IMR-90 (cell line): ENCODE measurements around the gene TSC2. TPM values are rescaled to one million over a fixed set of nuclear protein-coding genes. Genes with fewer than 3 reads are reported as not detected.
"Not testable (repeated sequence)": the region's sequence is repeated elsewhere in the genome, so short reads cannot be mapped to it uniquely, and the experiment has no call there.

Source experiments
- ATAC-seq: fragments of 200-7000 bp; cut with Tn5 transposase; 2 replicates; pipeline ENCODE4 v1.9.1; 2020; ENCODE audit warnings: low read depth, mild to moderate bottlenecking, moderate library complexity
- BruUV-seq: library from RNA; stranded (reverse); fragments of 400-500 nt; replicated peaks from 2 replicates; lab custom pipeline; 2021; lab: Mats Ljungman, UMichigan
- CTCF ChIA-PET: fragments of 300-600 bp; formaldehyde crosslinking; extraction: SDS; loops from one replicate; lab custom pipeline; 2021; ENCODE audit warnings: antibody characterized with exemption; lab: Yijun Ruan, JAX
- POLR2A ChIA-PET: fragments of 300-600 bp; sonication (Branson Sonifier 250); formaldehyde crosslinking; loops from one replicate; lab custom pipeline; 2022; ENCODE audit warnings: antibody characterized with exemption; ENCODE audit not compliant: unreplicated experiment; lab: Charles Lee
- DNase-seq: peaks from one replicate; pipeline ENCODE4 v3.0.0; 2013
- H2AFZ ChIP-seq: replicated peaks from 2 replicates; pipeline ENCODE3; 2013; ENCODE audit warnings: low read length, mild to moderate bottlenecking; ENCODE audit not compliant: poor library complexity
- H2AK5ac ChIP-seq: 2 replicates; pipeline ENCODE4 v1.6.1; 2013; ENCODE audit warnings: low read depth, low read length, inconsistent platforms
- H2AK9ac ChIP-seq: replicated peaks from 2 replicates; pipeline ENCODE3; 2013; ENCODE audit warnings: mild to moderate bottlenecking, low read depth, low read length, moderate library complexity; ENCODE audit not compliant: poor library complexity
- H2BK120ac ChIP-seq: 2 replicates; pipeline ENCODE4 v1.6.1; 2013; ENCODE audit warnings: low read depth, low read length, inconsistent platforms
- H2BK15ac ChIP-seq: 3 replicates; pipeline ENCODE4 v1.6.1; 2013; ENCODE audit warnings: low read depth, low read length, inconsistent platforms
- H2BK20ac ChIP-seq: 2 replicates; pipeline ENCODE4 v1.6.1; 2013; ENCODE audit warnings: low read depth, mild to moderate bottlenecking, inconsistent platforms, low read length, moderate library complexity
- H2BK5ac ChIP-seq: 2 replicates; pipeline ENCODE4 v1.6.1; 2013; ENCODE audit warnings: mild to moderate bottlenecking, low read depth, low read length, inconsistent platforms; ENCODE audit not compliant: poor library complexity, severe bottlenecking
- H3K14ac ChIP-seq: replicated peaks from 2 replicates; pipeline ENCODE4 v1.6.1; 2013; ENCODE audit warnings: low read depth, low read length, inconsistent platforms
- H3K18ac ChIP-seq: 2 replicates; pipeline ENCODE4 v1.6.1; 2013; ENCODE audit warnings: low read depth, low read length, control low read depth
- H3K23ac ChIP-seq: 2 replicates; pipeline ENCODE4 v1.6.1; 2013; ENCODE audit warnings: low read depth, low read length, inconsistent platforms
- H3K27ac ChIP-seq: 2 replicates; pipeline ENCODE4 v1.5.1; 2013; ENCODE audit warnings: mild to moderate bottlenecking, control low read depth, low read length; ENCODE audit not compliant: insufficient read depth
- H3K27me3 ChIP-seq: 2 replicates; pipeline ENCODE4 v1.6.1; 2013; ENCODE audit warnings: low read length; ENCODE audit not compliant: control insufficient read depth, insufficient read depth
- H3K36me3 ChIP-seq: 2 replicates; pipeline ENCODE4 v1.6.1; 2013; ENCODE audit warnings: low read length, mixed read lengths; ENCODE audit not compliant: control insufficient read depth, insufficient read depth
- H3K4ac ChIP-seq: 2 replicates; pipeline ENCODE4 v1.6.1; 2013; ENCODE audit warnings: low read depth, low read length, inconsistent platforms
- H3K4me1 ChIP-seq: 2 replicates; pipeline ENCODE4 v1.6.1; 2013; ENCODE audit warnings: low read length, mixed read lengths; ENCODE audit not compliant: control insufficient read depth, insufficient read depth
- H3K4me2 ChIP-seq: 2 replicates; pipeline ENCODE4 v1.6.1; 2013; ENCODE audit warnings: low read depth, mild to moderate bottlenecking, control low read depth, low read length, moderate library complexity
- H3K4me3 ChIP-seq: 2 replicates; pipeline ENCODE4 v1.5.1; 2013; ENCODE audit warnings: low read depth, mild to moderate bottlenecking, control low read depth, low read length, moderate library complexity; ENCODE audit not compliant: insufficient read depth
- H3K56ac ChIP-seq: 2 replicates; pipeline ENCODE4 v1.6.1; 2013; ENCODE audit warnings: low read length, inconsistent platforms; ENCODE audit not compliant: insufficient read depth; ENCODE audit errors: extremely low read depth
- H3K79me1 ChIP-seq, 2 experiments: 2 replicates each; pipeline ENCODE4 v1.6.1; 2013; ENCODE audit warnings: low read length in 2 of 2, inconsistent platforms in 1 of 2, low read depth in 1 of 2
- H3K9ac ChIP-seq: 2 replicates; pipeline ENCODE4 v1.6.1; 2013; ENCODE audit warnings: low read depth, low read length, control low read depth
- H3K9me1 ChIP-seq: 2 replicates; pipeline ENCODE4 v1.6.1; 2013; ENCODE audit warnings: low read length, inconsistent platforms; ENCODE audit not compliant: insufficient read depth
- H3K9me3 ChIP-seq: 2 replicates; pipeline ENCODE4 v1.6.1; 2013; ENCODE audit warnings: low read length; ENCODE audit not compliant: control insufficient read depth, insufficient read depth
- H4K20me1 ChIP-seq: 2 replicates; pipeline ENCODE4 v1.6.1; 2013; ENCODE audit warnings: low read length, inconsistent platforms; ENCODE audit not compliant: insufficient read depth
- H4K5ac ChIP-seq: 2 replicates; pipeline ENCODE4 v1.6.1; 2013; ENCODE audit warnings: mild to moderate bottlenecking, low read depth, low read length, control low read depth
- H4K8ac ChIP-seq, 2 experiments: 2 replicates each; pipeline ENCODE4 v1.6.1; 2013; ENCODE audit warnings: low read depth in 2 of 2, low read length in 2 of 2, control low read depth in 1 of 2, inconsistent platforms in 1 of 2
- H4K91ac ChIP-seq: 2 replicates; pipeline ENCODE4 v1.6.1; 2013; ENCODE audit warnings: low read depth, low read length, inconsistent platforms; ENCODE audit not compliant: insufficient read depth
- WGBS, 2 experiments: methylation state at CpG; one replicate each; pipeline versions ENCODE4 v1.1.5 to v1.1.7; 2013; ENCODE audit warnings: missing lambda C conversion rate in 2 of 2; ENCODE audit not compliant: insufficient read length in 1 of 2; ENCODE audit errors: extremely low coverage in 2 of 2; 5-methylcytosine and 5-hydroxymethylcytosine counted together
- dilution Hi-C: fragments of 300-500 bp; cut with HindIII; formaldehyde crosslinking; loops from one replicate; pipeline ENCODE4 v1.14.3; 2018; ENCODE audit warnings: low sequenced_read_pairs; ENCODE audit not compliant: unreplicated experiment
- in situ Hi-C: fragments of 300-500 bp; cut with MboI; formaldehyde crosslinking; loops from 3 replicates; pipeline ENCODE4 v1.14.3; 2019; ENCODE audit warnings: low sequenced_read_pairs, inconsistent platforms, mixed read lengths
- intact Hi-C: fragments of 100-400 bp; cut with micrococcal nuclease; formaldehyde crosslinking; loops from 2 replicates; pipeline ENCODE4 v1.10.0; 2022
- polyA plus RNA-seq, 3 experiments: library from polyadenylated mRNA; depleted of rRNA; stranded (reverse); fragments of >200 nt; gene quantifications; 2 replicates each; pipeline ENCODE4 v1.2.3, GENCODE V29; 2012; ENCODE audit warnings: low replicate concordance in 1 of 3
- total RNA-seq: library from RNA; depleted of rRNA; stranded (reverse); fragments of >200 nt; gene quantifications from 2 replicates; pipeline ENCODE4 v1.2.3, GENCODE V29; 2012

TSC2 gene
- total and polyA plus RNA-seq, 2 of the 4 experiments (the other 2 are of a cell fraction): 31.4 to 88.6 TPM

- H2AK5ac ChIP-seq, H3K18ac ChIP-seq, H3K14ac ChIP-seq, dilution Hi-C loops, H3K9me1 ChIP-seq, H2AK9ac ChIP-seq, H2AFZ ChIP-seq, CTCF ChIA-PET, H3K9me3 ChIP-seq, H2BK5ac ChIP-seq, H2BK15ac ChIP-seq, ATAC-seq, DNase-seq, H3K27ac ChIP-seq, H3K4me1 ChIP-seq, H3K23ac ChIP-seq, H3K79me1 ChIP-seq, H2BK120ac ChIP-seq, H3K27me3 ChIP-seq, H3K4me3 ChIP-seq, in situ Hi-C loops, H3K56ac ChIP-seq, H3K4me2 ChIP-seq, intact Hi-C loops, H4K91ac ChIP-seq, H4K5ac ChIP-seq, BruUV-seq, H4K8ac ChIP-seq, H2BK20ac ChIP-seq, H4K20me1 ChIP-seq, H3K9ac ChIP-seq, H3K4ac ChIP-seq, POLR2A ChIA-PET: not testable (repeated sequence)
- H3K36me3 ChIP-seq: peaks cover 54% of the 10 kb centered on the region
- 95% methylated on average over 10 of the region's 36 CpGs; no CpG with 5 or more reads in 1 of the 2 experiments for WGBS, 2 experiments
Measured at GRCh38 chr16:2111009-2111353, 63.2 kb downstream of the TSC2 start.

DNA sequence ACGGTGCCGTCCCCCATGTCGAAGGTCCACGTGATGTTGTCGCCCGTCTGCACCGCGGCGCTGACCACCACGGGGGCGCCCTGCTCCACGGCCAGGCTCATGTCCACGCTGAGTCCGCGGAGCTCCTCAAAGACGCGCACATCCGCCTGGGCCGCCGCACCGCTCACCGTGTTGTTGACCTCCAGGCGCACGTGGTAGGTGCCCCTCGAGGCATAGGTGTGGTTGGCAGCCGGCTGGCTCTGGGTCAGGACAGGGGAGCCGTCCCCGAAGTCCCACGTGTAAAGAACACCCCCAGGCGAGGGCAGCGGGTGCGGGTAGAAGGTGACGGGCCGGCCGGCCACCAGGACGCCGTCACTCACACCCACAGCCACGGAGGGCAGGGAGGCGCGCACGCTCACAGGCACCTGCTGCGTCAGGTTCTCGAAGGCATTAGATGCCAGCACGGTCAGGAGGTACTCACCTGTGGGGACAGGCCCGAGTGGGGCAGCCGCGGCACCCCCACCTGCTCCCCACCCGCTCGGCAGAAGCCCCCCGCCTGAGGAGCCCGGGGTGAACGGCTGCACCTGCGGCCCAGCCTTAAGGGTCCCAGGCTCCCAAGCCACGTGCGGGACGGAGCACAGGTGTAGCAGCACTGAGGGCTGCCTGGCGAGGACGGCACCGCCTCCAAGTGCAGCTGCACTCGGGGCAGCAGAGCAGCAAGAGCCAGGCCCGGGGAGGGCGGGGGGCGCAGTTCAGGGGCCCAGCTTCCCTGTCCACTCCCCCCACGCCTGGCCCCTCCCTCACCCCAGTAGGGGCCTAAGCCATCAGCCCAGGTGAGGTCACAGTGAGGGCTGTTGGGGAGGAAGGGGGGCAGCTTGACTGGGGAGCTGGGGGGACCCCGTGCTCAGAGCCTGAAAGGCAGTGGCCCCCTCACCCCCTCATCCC, 63.9 kb downstream of the TSC2 start:
- DNase-seq, H2BK20ac ChIP-seq, H3K14ac ChIP-seq, H3K4ac ChIP-seq, H3K27ac ChIP-seq, H3K18ac ChIP-seq, H3K79me1 ChIP-seq, H3K9ac ChIP-seq, H2AK9ac ChIP-seq, H2AFZ ChIP-seq, H3K4me2 ChIP-seq, H4K5ac ChIP-seq, intact Hi-C loops, H2BK120ac ChIP-seq, BruUV-seq, H3K27me3 ChIP-seq, H3K4me3 ChIP-seq, CTCF ChIA-PET, H3K9me3 ChIP-seq, H4K8ac ChIP-seq, H3K9me1 ChIP-seq, H3K56ac ChIP-seq, ATAC-seq, in situ Hi-C loops, H2BK5ac ChIP-seq, H2AK5ac ChIP-seq, dilution Hi-C loops, H2BK15ac ChIP-seq, H4K91ac ChIP-seq, H3K23ac ChIP-seq, H4K20me1 ChIP-seq, POLR2A ChIA-PET, H3K4me1 ChIP-seq: not testable (repeated sequence)
- H3K36me3 ChIP-seq: peaks cover 56% of the 10 kb centered on the region
- 97% methylated on average over 6 of the region's 65 CpGs; no CpG with 5 or more reads in 1 of the 2 experiments for WGBS, 2 experiments
